ENCODE data around the gene TMEM273.

TMEM273 gene

DNA sequence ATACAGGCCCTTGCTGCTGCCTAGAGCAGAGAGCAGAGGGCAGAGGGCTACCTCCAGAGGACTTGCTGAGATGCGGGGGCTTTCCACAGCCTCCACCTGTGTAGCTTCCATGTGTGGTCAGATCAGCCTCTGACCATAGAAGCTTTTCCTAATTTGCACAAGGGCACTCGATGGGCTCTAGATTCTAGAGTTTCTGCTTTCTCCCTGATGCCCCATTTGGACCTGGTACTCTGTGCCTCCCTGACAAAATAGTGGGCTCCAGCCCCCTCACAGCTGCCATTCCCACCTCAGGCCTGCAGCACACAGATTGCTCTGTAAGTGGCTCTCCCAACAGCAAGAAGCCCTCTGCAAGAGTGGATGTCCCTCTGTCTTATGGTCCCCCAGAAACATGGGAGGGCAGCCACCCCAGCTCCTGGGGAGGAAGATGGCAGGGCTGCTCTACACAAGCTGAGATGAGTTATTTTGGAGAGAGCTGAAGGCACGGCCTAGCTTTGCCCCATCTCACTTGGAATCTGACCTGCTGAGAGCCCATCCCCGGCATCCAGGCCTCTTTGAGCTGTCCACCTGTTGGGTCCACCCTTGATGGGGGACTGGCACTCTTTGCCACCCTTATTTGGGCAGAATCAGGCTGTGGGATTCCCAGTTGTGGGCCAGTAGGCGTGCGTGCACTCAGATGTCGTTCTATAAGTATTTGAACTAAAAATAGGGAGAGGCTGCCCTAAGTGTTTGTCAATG lies 16.7 kb downstream of the TMEM273 start:
- no peak for TF ChIP-seq YY1 (IDR thresholded peaks at IDR 0.05; ENCODE audit: low read depth)
- TF ChIP-seq ZBTB7A (IDR thresholded peaks at IDR 0.05; ENCODE audit: low read depth), result no peak

DNA sequence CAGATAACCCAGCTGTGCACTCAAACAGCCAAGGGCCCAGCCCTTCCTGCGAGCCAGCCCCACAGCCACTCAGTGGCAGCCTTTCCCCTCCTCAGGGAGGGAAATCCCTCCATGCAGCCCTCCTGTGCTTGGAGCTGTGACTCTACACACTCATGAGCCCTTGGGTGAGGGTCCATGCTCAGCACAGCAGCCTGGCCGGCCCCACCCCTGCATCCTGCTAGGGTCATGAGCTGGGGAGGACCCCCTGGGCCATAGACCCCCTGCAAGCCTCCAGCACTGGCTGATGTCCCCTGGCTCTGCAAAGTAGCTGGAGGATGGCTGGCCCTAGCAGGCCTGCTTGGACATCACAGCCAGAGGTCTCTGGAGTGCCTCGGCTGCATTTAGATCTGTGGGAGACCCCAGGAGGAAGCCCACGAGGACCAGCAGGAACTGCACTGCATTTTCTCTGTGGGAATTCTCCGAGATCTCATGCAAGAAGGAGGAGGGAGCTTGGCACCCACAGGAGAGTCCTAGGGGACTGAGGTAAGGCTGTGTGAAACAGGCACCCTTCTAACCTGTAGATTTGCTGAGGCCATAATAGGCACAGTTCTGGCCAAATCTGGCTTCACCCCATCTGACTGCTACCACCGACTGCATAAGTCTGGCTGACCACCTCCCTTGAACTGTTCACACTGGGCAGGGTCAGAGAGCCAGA lies 17.4 kb downstream of the TMEM273 start:
- TF ChIP-seq EGR1 (IDR thresholded peaks at IDR 0.05), result no peak
- no peak for TF ChIP-seq FOXM1 (IDR thresholded peaks at IDR 0.05; ENCODE audit: borderline replicate concordance, low read depth)
- no peak for TF ChIP-seq TAF1 (IDR thresholded peaks at IDR 0.05; ENCODE audit: low read depth)
- no peak for TF ChIP-seq RAD21 (IDR thresholded peaks at IDR 0.05; ENCODE audit: low read depth)
- TF ChIP-seq NFIC (IDR thresholded peaks at IDR 0.05), result no peak
- TF ChIP-seq, protein P1, sequence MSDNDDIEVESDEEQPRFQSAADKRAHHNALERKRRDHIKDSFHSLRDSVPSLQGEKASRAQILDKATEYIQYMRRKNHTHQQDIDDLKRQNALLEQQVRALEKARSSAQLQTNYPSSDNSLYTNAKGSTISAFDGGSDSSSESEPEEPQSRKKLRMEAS (IDR thresholded peaks at IDR 0.05), result no peak
- TF ChIP-seq ZBTB7A (IDR thresholded peaks at IDR 0.05; ENCODE audit: low read depth), result no peak
- TF ChIP-seq, protein P2, sequence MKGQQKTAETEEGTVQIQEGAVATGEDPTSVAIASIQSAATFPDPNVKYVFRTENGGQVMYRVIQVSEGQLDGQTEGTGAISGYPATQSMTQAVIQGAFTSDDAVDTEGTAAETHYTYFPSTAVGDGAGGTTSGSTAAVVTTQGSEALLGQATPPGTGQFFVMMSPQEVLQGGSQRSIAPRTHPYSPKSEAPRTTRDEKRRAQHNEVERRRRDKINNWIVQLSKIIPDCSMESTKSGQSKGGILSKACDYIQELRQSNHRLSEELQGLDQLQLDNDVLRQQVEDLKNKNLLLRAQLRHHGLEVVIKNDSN (IDR thresholded peaks at IDR 0.05), result no peak
- TF ChIP-seq YY1 (IDR thresholded peaks at IDR 0.05; ENCODE audit: low read depth), result no peak
- TF ChIP-seq, protein P3, sequence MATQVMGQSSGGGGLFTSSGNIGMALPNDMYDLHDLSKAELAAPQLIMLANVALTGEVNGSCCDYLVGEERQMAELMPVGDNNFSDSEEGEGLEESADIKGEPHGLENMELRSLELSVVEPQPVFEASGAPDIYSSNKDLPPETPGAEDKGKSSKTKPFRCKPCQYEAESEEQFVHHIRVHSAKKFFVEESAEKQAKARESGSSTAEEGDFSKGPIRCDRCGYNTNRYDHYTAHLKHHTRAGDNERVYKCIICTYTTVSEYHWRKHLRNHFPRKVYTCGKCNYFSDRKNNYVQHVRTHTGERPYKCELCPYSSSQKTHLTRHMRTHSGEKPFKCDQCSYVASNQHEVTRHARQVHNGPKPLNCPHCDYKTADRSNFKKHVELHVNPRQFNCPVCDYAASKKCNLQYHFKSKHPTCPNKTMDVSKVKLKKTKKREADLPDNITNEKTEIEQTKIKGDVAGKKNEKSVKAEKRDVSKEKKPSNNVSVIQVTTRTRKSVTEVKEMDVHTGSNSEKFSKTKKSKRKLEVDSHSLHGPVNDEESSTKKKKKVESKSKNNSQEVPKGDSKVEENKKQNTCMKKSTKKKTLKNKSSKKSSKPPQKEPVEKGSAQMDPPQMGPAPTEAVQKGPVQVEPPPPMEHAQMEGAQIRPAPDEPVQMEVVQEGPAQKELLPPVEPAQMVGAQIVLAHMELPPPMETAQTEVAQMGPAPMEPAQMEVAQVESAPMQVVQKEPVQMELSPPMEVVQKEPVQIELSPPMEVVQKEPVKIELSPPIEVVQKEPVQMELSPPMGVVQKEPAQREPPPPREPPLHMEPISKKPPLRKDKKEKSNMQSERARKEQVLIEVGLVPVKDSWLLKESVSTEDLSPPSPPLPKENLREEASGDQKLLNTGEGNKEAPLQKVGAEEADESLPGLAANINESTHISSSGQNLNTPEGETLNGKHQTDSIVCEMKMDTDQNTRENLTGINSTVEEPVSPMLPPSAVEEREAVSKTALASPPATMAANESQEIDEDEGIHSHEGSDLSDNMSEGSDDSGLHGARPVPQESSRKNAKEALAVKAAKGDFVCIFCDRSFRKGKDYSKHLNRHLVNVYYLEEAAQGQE (IDR thresholded peaks at IDR 0.05; ENCODE audit: low read depth), result no peak
- TF ChIP-seq TCF12 (IDR thresholded peaks at IDR 0.05; ENCODE audit: low read depth), result no peak
- no peak for TF ChIP-seq EP300 (IDR thresholded peaks at IDR 0.05; ENCODE audit: borderline replicate concordance)
- TF ChIP-seq TEAD4 (IDR thresholded peaks at IDR 0.05), result no peak
- TF ChIP-seq CEBPB (IDR thresholded peaks at IDR 0.05), result no peak
- no peak for TF ChIP-seq CREB1 (IDR thresholded peaks at IDR 0.05; ENCODE audit: low read depth)

DNA sequence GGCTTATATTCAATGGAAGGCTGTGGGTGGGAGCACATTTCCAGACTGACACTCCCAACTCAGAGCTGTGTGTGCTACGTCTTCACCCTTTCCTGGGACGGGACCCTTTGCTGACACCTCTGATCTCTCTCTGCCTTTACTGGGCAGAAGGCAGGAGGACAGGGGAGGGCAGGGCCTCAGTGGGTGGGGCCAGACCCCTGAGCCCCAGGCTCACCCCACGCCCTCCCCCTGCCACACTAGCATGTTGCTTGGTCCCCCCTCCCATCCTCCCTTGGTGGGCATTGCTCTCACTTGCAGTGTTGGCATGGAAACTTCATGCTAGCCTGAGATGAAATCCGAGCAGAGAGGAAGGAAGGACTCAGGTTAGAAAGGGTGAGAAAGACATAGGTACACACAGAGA lies 18.4 kb downstream of the TMEM273 start:
- TF ChIP-seq EP300 (IDR thresholded peaks at IDR 0.05; ENCODE audit: borderline replicate concordance), result no peak
- no peak for TF ChIP-seq FOXM1 (IDR thresholded peaks at IDR 0.05; ENCODE audit: borderline replicate concordance, low read depth)
- no peak for TF ChIP-seq TAF1 (IDR thresholded peaks at IDR 0.05; ENCODE audit: low read depth)

DNA sequence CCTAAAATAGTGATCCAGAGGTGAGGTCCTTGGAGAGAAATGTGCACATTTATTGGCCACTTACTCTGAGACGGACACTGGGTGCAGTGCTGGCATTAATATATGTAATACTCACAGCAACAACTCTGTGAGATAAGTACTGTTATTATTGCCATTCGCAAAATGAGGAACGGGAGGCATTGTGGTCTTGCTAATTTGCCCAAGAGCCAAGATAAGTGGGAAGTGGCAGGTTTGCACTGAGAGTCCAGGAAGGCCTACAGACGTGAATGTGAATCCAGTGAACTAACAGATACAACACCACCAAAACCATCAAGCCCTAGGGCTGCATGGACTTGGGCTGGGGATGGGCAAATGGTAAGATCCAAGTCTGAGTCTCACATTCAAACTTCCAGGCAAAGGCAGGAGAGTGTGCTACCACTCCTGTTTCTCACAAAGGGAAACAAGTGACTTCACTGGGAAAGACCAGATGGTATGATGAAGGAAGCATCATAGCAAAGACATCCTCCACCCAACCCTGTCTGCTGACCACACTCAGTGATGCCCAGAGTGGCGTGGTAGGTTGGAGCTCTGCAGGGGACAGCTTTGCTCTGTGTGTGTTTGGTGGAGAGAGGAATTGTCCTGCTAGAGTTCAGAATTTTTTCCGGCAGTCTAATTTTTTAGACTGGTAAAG lies 19.2 kb downstream of the TMEM273 start:
- TF ChIP-seq TCF12 (IDR thresholded peaks at IDR 0.05; ENCODE audit: low read depth), result no peak
- TF ChIP-seq, protein P1 (IDR thresholded peaks at IDR 0.05), result no peak
- no peak for TF ChIP-seq ZBTB7A (IDR thresholded peaks at IDR 0.05; ENCODE audit: low read depth)
- TF ChIP-seq, protein P2 (IDR thresholded peaks at IDR 0.05), result no peak

DNA sequence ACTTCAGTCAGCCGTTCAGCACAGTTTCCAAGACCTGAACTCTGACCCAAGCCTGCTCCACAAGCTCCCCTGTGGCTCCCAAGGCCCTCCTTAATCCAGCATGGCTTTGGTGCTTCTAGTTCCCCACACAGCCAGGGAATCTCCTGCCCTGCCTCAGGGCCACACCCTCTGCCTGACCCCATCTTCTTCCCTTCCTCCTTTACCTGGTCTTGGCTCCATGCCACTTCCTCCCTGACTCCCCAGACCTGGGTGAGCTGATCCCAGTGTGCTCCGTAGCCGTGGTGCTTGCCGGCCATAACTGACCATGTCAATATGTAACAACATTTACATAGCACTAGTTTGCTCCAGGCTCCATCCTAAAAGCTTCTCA lies 20.0 kb downstream of the TMEM273 start:
- TF ChIP-seq FOXM1 (IDR thresholded peaks at IDR 0.05; ENCODE audit: borderline replicate concordance, low read depth) (no peak), YY1 (IDR thresholded peaks at IDR 0.05; ENCODE audit: low read depth) (no peak), CEBPB (IDR thresholded peaks at IDR 0.05) (no peak), TAF1 (IDR thresholded peaks at IDR 0.05; ENCODE audit: low read depth) (no peak), CREB1 (IDR thresholded peaks at IDR 0.05; ENCODE audit: low read depth) (no peak), RAD21 (IDR thresholded peaks at IDR 0.05; ENCODE audit: low read depth) (no peak), ZBTB7A (IDR thresholded peaks at IDR 0.05; ENCODE audit: low read depth) (no peak), EP300 (IDR thresholded peaks at IDR 0.05; ENCODE audit: borderline replicate concordance) (no peak), TEAD4 (IDR thresholded peaks at IDR 0.05) (no peak), TCF12 (IDR thresholded peaks at IDR 0.05; ENCODE audit: low read depth) (no peak), NFIC (IDR thresholded peaks at IDR 0.05) (no peak), EGR1 (IDR thresholded peaks at IDR 0.05) (no peak)
- TF ChIP-seq, protein P1 (IDR thresholded peaks at IDR 0.05), result no peak
- TF ChIP-seq, protein P2 (IDR thresholded peaks at IDR 0.05), result no peak
- TF ChIP-seq, protein P3 (IDR thresholded peaks at IDR 0.05; ENCODE audit: low read depth), result no peak
